Erythroblast (primary cell): Measurements from ENCODE around the gene SPHKAP.
"Not testable (repeated sequence)": the region's sequence is repeated elsewhere in the genome, so short reads cannot be mapped to it uniquely, and the experiment has no call there.

Source experiments
- GATA1 ChIP-seq: IDR thresholded peaks from 2 replicates; pipeline ENCODE4 v1.6.1; 2011; ENCODE audit warnings: low read depth, mild to moderate bottlenecking, control low read depth, low read length, moderate library complexity
- POLR2A ChIP-seq: IDR thresholded peaks from 2 replicates; pipeline ENCODE4 v1.6.1; 2011; ENCODE audit warnings: mild to moderate bottlenecking, low read length

- not testable (repeated sequence) for TF ChIP-seq POLR2A, GATA1
These were observed 37.1 kb upstream of the SPHKAP start for GRCh38 chr2:228218593-228218992.
